HG03039 (cell line): ENCODE data around the gene SLC25A24.

ENCODE experiments used
- ATAC-seq: cut with Tn5 transposase; IDR thresholded peaks from one replicate; pipeline ENCODE4 v1.9.1; 2021; ENCODE audit warnings: mild to moderate bottlenecking, moderate library complexity; ENCODE audit not compliant: unreplicated experiment

The SLC25A24 gene

DNA sequence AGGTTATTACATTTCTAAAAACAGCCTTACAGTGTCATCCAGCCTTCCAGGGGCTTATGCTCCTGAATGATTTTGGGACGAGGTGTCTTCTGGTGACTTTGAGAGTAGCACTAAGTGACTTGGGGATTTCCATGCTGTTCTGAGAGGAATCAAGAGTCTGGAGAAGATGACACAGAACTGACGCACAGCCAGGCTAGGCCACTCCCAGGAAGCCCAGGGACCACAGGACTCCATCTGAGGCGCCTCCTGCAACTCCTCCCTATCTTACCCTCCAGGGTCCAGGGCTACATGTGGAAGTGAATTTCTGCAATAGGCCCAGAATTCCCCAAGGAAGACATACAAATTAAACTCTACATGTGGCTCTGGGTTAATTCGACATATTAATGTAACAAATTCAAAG is 92.5 kb downstream of the SLC25A24 start:
- ATAC-seq: no peak

- no peak for ATAC-seq
Measured at GRCh38 chr1:108106775-108107174, 93.4 kb downstream of the SLC25A24 start.

GRCh38 chr1:108100148-108100547 is 100.0 kb downstream of the SLC25A24 start:
- no peak for ATAC-seq

GRCh38 chr1:108097018-108097417 is 103.1 kb downstream of the SLC25A24 start:
- ATAC-seq: no peak

DNA sequence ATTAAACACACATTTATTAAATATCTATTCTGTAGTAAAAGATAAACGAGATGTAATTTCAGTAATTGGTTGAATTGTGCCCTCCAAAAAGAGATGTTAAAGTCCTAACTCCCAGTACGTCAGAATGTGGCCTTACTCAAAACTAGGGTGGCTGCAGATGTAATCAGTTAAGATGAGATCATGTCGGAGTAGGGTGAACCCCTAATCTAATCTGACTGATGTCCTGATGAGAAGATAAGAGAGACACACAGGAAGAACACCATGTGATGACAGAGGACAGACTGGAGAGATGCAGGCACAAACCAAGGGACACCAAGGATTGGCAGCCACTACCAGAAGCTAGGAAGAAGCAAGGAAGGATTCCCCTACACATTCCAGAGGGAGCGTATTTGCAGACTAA is 104.1 kb downstream of the SLC25A24 start:
- ATAC-seq: no peak

- no peak for ATAC-seq
Measured at GRCh38 chr1:108089477-108089876, 110.7 kb downstream of the SLC25A24 start.

DNA sequence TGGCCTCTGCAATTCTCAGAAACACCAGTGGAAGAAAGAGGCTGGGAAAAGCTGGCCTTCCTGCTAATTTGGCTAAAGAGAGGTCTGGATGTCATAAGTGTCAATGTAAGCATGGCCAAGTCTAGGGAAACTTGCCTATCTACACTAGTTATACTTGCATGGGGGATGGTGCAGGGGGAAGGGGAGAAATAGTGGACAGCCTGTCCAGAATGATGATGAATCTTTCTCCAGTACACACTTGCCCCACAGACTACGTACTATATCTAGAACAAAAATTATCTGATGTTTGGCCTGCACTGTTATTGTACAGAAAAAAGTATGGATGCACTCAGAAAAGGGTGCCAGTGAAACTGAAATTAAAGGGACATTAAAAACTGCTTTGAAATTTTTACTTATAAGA is 114.5 kb downstream of the SLC25A24 start:
- no peak for ATAC-seq

GRCh38 chr1:108084866-108085477 is 115.2 kb downstream of the SLC25A24 start:
- ATAC-seq: no peak
